ENCODE measurements around the gene POLR3K. TPM values are rescaled to one million over a fixed set of nuclear protein-coding genes. Genes with fewer than 3 reads are reported as not detected.

Gene POLR3K
- total and polyA plus RNA-seq, 4 donors: 2.8 to 9.8 (median 7.4) TPM

- TF ChIP-seq NR2F2 (IDR thresholded peaks at IDR 0.05) (peak; percentile 97), HNF4A (conservative IDR thresholded peaks at IDR 0.05) (peak; percentile 16 to 39), RXRA (IDR thresholded peaks at IDR 0.05) (peak; percentile 50 to 56), YY1 (IDR thresholded peaks at IDR 0.05) (no peak), FOXA1 (IDR thresholded peaks at IDR 0.05) (no peak), SP1 (IDR thresholded peaks at IDR 0.05) (peak; percentile 79)
- H3K27ac ChIP-seq (ENCODE audit: low read depth in 1 of 2, low read length in 2 of 2): peak overlapping the region; percentile 72 to 76
- no peak for DNase-seq (ENCODE audit: low spot score)
- H3K4me3 ChIP-seq (ENCODE audit: low read depth in 1 of 3, low read length in 3 of 3): no peak overlapping the region
- peaks cover 12 to 40% (median 29%) of the 10 kb centered on the region in 4 donors for H3K4me1 ChIP-seq (ENCODE audit: control insufficient read depth in 4 of 4, insufficient read depth in 4 of 4, low read length in 3 of 4)
- no peak overlapping the region for H3K9ac ChIP-seq (ENCODE audit: low read depth in 1 of 2, low read length in 2 of 2)
- no peaks in the 10 kb centered on the region for H3K27me3 ChIP-seq (ENCODE audit: control insufficient read depth in 4 of 4, insufficient read depth in 4 of 4, low read length in 3 of 4)
- WGBS: 57% methylated on average over 19 of the region's 19 CpGs
- H3K9me3 ChIP-seq (ENCODE audit: control insufficient read depth in 4 of 4, low read length in 3 of 4): no peaks in the 10 kb centered on the region
- peaks cover 0 to 2% (median 0%) of the 10 kb centered on the region in 4 donors for H3K36me3 ChIP-seq (ENCODE audit: control insufficient read depth in 4 of 4, insufficient read depth in 3 of 4, low read depth in 1 of 4, low read length in 3 of 4)
Observed at GRCh38 chr16:102060-102855, 48.9 kb upstream of the POLR3K start.

GRCh38 chr16:101586-101985 lies 48.2 kb upstream of the POLR3K start:
- no peaks in the 10 kb centered on the region for H3K27me3 ChIP-seq (ENCODE audit: control insufficient read depth in 4 of 4, insufficient read depth in 4 of 4, low read length in 3 of 4)
- DNase-seq (ENCODE audit: low spot score): no peak
- H3K4me3 ChIP-seq (ENCODE audit: low read depth in 1 of 3, low read length in 3 of 3): no peak overlapping the region
- TF ChIP-seq ZBTB33 (IDR thresholded peaks at IDR 0.05) (no peak), REST (IDR thresholded peaks at IDR 0.05) (no peak), MAX (IDR thresholded peaks at IDR 0.05) (no peak), EGR1 (IDR thresholded peaks at IDR 0.05; ENCODE audit: low read depth in 2 of 2) (no peak), JUND (IDR thresholded peaks at IDR 0.05) (no peak), FOXA2 (IDR thresholded peaks at IDR 0.05) (no peak), ATF3 (IDR thresholded peaks at IDR 0.05) (no peak), GABPA (IDR thresholded peaks at IDR 0.05 in 1 of 2, conservative IDR thresholded peaks at IDR 0.05 in 1 of 2) (no peak), CTCF (IDR thresholded peaks at IDR 0.05; ENCODE audit: low read depth, low read length, missing input control) (no peak), TAF1 (conservative IDR thresholded peaks at IDR 0.05) (no peak), NR2F2 (IDR thresholded peaks at IDR 0.05) (no peak), YY1 (IDR thresholded peaks at IDR 0.05) (no peak), RXRA (IDR thresholded peaks at IDR 0.05) (no peak), FOXA1 (IDR thresholded peaks at IDR 0.05) (no peak)
- 90% methylated on average over 6 of the region's 6 CpGs for WGBS
- no peaks in the 10 kb centered on the region for H3K9me3 ChIP-seq (ENCODE audit: control insufficient read depth in 4 of 4, low read length in 3 of 4)
- peaks cover 14 to 40% (median 29%) of the 10 kb centered on the region in 4 donors for H3K4me1 ChIP-seq (ENCODE audit: control insufficient read depth in 4 of 4, insufficient read depth in 4 of 4, low read length in 3 of 4)
- peak overlapping the region; percentile 72 to 76 for H3K27ac ChIP-seq (ENCODE audit: low read depth in 1 of 2, low read length in 2 of 2)
- H3K36me3 ChIP-seq (ENCODE audit: control insufficient read depth in 4 of 4, insufficient read depth in 3 of 4, low read depth in 1 of 4, low read length in 3 of 4): peaks cover 0 to 2% (median 0%) of the 10 kb centered on the region in 4 donors
- no peak overlapping the region for H3K9ac ChIP-seq (ENCODE audit: low read depth in 1 of 2, low read length in 2 of 2)

Measured in liver (tissue), 9 donors.